DMS79 treated with DMSO at 0.1 percent for 48 hours (cell line): Measurements from ENCODE around the gene RPL11.
"Not testable (repeated sequence)": the region's sequence is repeated elsewhere in the genome, so short reads cannot be mapped to it uniquely, and the experiment has no call there.

Experiments used
- DNase-seq: peaks from one replicate; lab custom pipeline; 2025; lab: John Stamatoyannopoulos, UW

RPL11 gene

GRCh38 chr1:23732363-23733224, 41.0 kb downstream of the RPL11 start:
- DNase-seq, result no peak

GRCh38 chr1:23733281-23733680, 41.7 kb downstream of the RPL11 start:
- not testable (repeated sequence) for DNase-seq

GRCh38 chr1:23736437-23737134, 45.0 kb downstream of the RPL11 start:
- no peak for DNase-seq

GRCh38 chr1:23741609-23742008, 50.0 kb downstream of the RPL11 start:
- no peak for DNase-seq

GRCh38 chr1:23742670-23743286, 51.2 kb downstream of the RPL11 start:
- peak; percentile 55 for DNase-seq

GRCh38 chr1:23743287-23744152, 51.9 kb downstream of the RPL11 start, which contains the start of gene ELOA:
ELOA (plus strand) TSS chr1:23743471; CDS start chr1:23743504, 33 bp downstream.
- peak; percentile 61 for DNase-seq

- DNase-seq, result no peak
Observed at GRCh38 chr1:23745515-23745914, 53.9 kb downstream of the RPL11 start.
